ENCODE data around the gene UGT1A5.

The UGT1A5 gene

GRCh38 chr2:233679196-233679595 lies 33.5 kb upstream of the UGT1A5 start:
- H4K20me1 ChIP-seq (ENCODE audit: insufficient read depth, low read length, poor library complexity, severe bottlenecking), result no peaks in the 10 kb centered on the region
- no peaks in the 10 kb centered on the region for H3K79me2 ChIP-seq (ENCODE audit: insufficient read depth, low read length)
- H3K36me3 ChIP-seq (ENCODE audit: insufficient read depth, low read length), result no peaks in the 10 kb centered on the region
- no peak overlapping the region for H3K9ac ChIP-seq (ENCODE audit: low read depth, low read length, poor library complexity, severe bottlenecking)
- H3F3A ChIP-seq (ENCODE audit: low read depth), result no peaks in the 10 kb centered on the region
- no peak overlapping the region for H3K4me3 ChIP-seq (ENCODE audit: low read length, poor library complexity, severe bottlenecking)
- H3K27me3 ChIP-seq (ENCODE audit: insufficient read depth, low read length, poor library complexity, severe bottlenecking), result peaks cover 6% of the 10 kb centered on the region
- no peak overlapping the region for H3K4me2 ChIP-seq (ENCODE audit: low read depth, low read length, poor library complexity, severe bottlenecking)
- no peaks in the 10 kb centered on the region for H3K9me2 ChIP-seq (replicated peaks; ENCODE audit: low read depth, low read length)
- no peaks in the 10 kb centered on the region for H3K9me3 ChIP-seq (ENCODE audit: insufficient read depth, low read depth, low read length)
- H3K4me1 ChIP-seq (ENCODE audit: insufficient read depth, low read length, poor library complexity, severe bottlenecking), result no peaks in the 10 kb centered on the region
- H2AFZ ChIP-seq (ENCODE audit: low read length), result no peak overlapping the region
- TF ChIP-seq CTCF (conservative IDR thresholded peaks at IDR 0.05; ENCODE audit: low read length) (no peak), EZH2phosphoT487 (IDR thresholded peaks at IDR 0.05; ENCODE audit: borderline replicate concordance) (no peak)

- Histone ChIP-seq H3F3A (ENCODE audit: low read depth) (no peaks in the 10 kb centered on the region), H3K79me2 (ENCODE audit: insufficient read depth, low read length) (no peaks in the 10 kb centered on the region), H3K4me3 (ENCODE audit: low read length, poor library complexity, severe bottlenecking) (no peak overlapping the region), H3K9me2 (replicated peaks; ENCODE audit: low read depth, low read length) (no peaks in the 10 kb centered on the region), H3K27me3 (ENCODE audit: insufficient read depth, low read length, poor library complexity, severe bottlenecking) (peaks cover 6% of the 10 kb centered on the region), H3K36me3 (ENCODE audit: insufficient read depth, low read length) (no peaks in the 10 kb centered on the region), H2AFZ (ENCODE audit: low read length) (no peak overlapping the region), H3K9ac (ENCODE audit: low read depth, low read length, poor library complexity, severe bottlenecking) (no peak overlapping the region), H3K4me1 (ENCODE audit: insufficient read depth, low read length, poor library complexity, severe bottlenecking) (no peaks in the 10 kb centered on the region), H4K20me1 (ENCODE audit: insufficient read depth, low read length, poor library complexity, severe bottlenecking) (no peaks in the 10 kb centered on the region), H3K4me2 (ENCODE audit: low read depth, low read length, poor library complexity, severe bottlenecking) (no peak overlapping the region), H3K9me3 (ENCODE audit: insufficient read depth, low read depth, low read length) (no peaks in the 10 kb centered on the region)
- no peak for TF ChIP-seq EZH2phosphoT487 (IDR thresholded peaks at IDR 0.05; ENCODE audit: borderline replicate concordance)
- TF ChIP-seq CTCF (conservative IDR thresholded peaks at IDR 0.05; ENCODE audit: low read length), result no peak
Observed at GRCh38 chr2:233680361-233681045, 32.2 kb upstream of the UGT1A5 start.

- Histone ChIP-seq H3K79me2 (ENCODE audit: insufficient read depth, low read length) (no peaks in the 10 kb centered on the region), H3F3A (ENCODE audit: low read depth) (no peaks in the 10 kb centered on the region), H3K9me3 (ENCODE audit: insufficient read depth, low read depth, low read length) (no peaks in the 10 kb centered on the region), H3K4me3 (ENCODE audit: low read length, poor library complexity, severe bottlenecking) (no peak within 1 kb of the TSS), H2AFZ (ENCODE audit: low read length) (no peak within 1 kb of the TSS), H3K27me3 (ENCODE audit: insufficient read depth, low read length, poor library complexity, severe bottlenecking) (no peaks in the 10 kb centered on the region), H4K20me1 (ENCODE audit: insufficient read depth, low read length, poor library complexity, severe bottlenecking) (no peaks in the 10 kb centered on the region), H3K4me2 (ENCODE audit: low read depth, low read length, poor library complexity, severe bottlenecking) (no peak within 1 kb of the TSS), H3K4me1 (ENCODE audit: insufficient read depth, low read length, poor library complexity, severe bottlenecking) (no peaks in the 10 kb centered on the region), H3K9me2 (replicated peaks; ENCODE audit: low read depth, low read length) (no peaks in the 10 kb centered on the region), H3K9ac (ENCODE audit: low read depth, low read length, poor library complexity, severe bottlenecking) (no peak within 1 kb of the TSS), H3K36me3 (ENCODE audit: insufficient read depth, low read length) (no peaks in the 10 kb centered on the region)
- TF ChIP-seq EZH2phosphoT487 (IDR thresholded peaks at IDR 0.05; ENCODE audit: borderline replicate concordance) (no peak), CTCF (conservative IDR thresholded peaks at IDR 0.05; ENCODE audit: low read length) (no peak)
Observed at GRCh38 chr2:233681521-233682099, 31.1 kb upstream of the UGT1A5 start, which contains the start of gene UGT1A7. UGT1A7 (plus strand) TSS chr2:233681901; CDS start chr2:233681938, 37 bp downstream.
